Mucosa of gallbladder (tissue), 1 donor: ENCODE results near the gene VGLL3. TPM values are rescaled to one million over a fixed set of nuclear protein-coding genes. Genes with fewer than 3 reads are reported as not detected.
"Not testable (repeated sequence)": the region's sequence is repeated elsewhere in the genome, so short reads cannot be mapped to it uniquely, and the experiment has no call there.

Source experiments
- DNase-seq: peaks from one replicate; pipeline ENCODE4 v3.0.0-alpha.2; 2020; ENCODE audit warnings: low spot score
- total RNA-seq: library from RNA; stranded (reverse); gene quantifications from one replicate; pipeline ENCODE4 v1.2.1, GENCODE V29; 2021
- donor health status: DM: no; HTN: no; CAD: no.

The VGLL3 gene
- total RNA-seq: 39.2 TPM

GRCh38 chr3:86990734-86991481 lies at the start of gene VGLL3:
Gene VGLL3, minus strand, starts transcription at chr3:86991149. Its CDS starts 406 bp downstream, at chr3:86990743.
- DNase-seq: peak; percentile 65

- DNase-seq: no peak
Observed at GRCh38 chr3:87037652-87038051, 46.7 kb upstream of the VGLL3 start.

- no peak for DNase-seq
Observed at GRCh38 chr3:87036671-87037070, 45.7 kb upstream of the VGLL3 start.

- no peak for DNase-seq
Observed at GRCh38 chr3:87035339-87035738, 44.4 kb upstream of the VGLL3 start.

- DNase-seq: no peak
Observed at GRCh38 chr3:87033205-87033604, 42.3 kb upstream of the VGLL3 start.

GRCh38 chr3:87025661-87026645 lies 35.0 kb upstream of the VGLL3 start:
- no peak for DNase-seq

- not testable (repeated sequence) for DNase-seq
Observed at GRCh38 chr3:87017370-87017769, 26.4 kb upstream of the VGLL3 start.

GRCh38 chr3:87009271-87009670 lies 18.3 kb upstream of the VGLL3 start:
- DNase-seq: no peak

- DNase-seq: no peak
Observed at GRCh38 chr3:87006844-87007439, 16.0 kb upstream of the VGLL3 start.

- DNase-seq: no peak
Observed at GRCh38 chr3:87004883-87005282, 13.9 kb upstream of the VGLL3 start.

GRCh38 chr3:87002346-87002745 lies 11.4 kb upstream of the VGLL3 start:
- DNase-seq: no peak

GRCh38 chr3:87001473-87002098 lies 10.6 kb upstream of the VGLL3 start:
- no peak for DNase-seq

GRCh38 chr3:87000940-87001339 lies 10.0 kb upstream of the VGLL3 start:
- DNase-seq: no peak

GRCh38 chr3:86998569-86998968 lies 7.6 kb upstream of the VGLL3 start:
- no peak for DNase-seq

- DNase-seq: no peak
Observed at GRCh38 chr3:86996261-86996955, 5.5 kb upstream of the VGLL3 start.

GRCh38 chr3:86995537-86995936 lies 4.6 kb upstream of the VGLL3 start:
- no peak for DNase-seq

- no peak for DNase-seq
Observed at GRCh38 chr3:86993704-86994103, 2.8 kb upstream of the VGLL3 start.

- no peak for DNase-seq
Observed at GRCh38 chr3:86991840-86992435, 989 bp upstream of the VGLL3 start.

GRCh38 chr3:86991482-86991815 lies 500 bp upstream of the VGLL3 start:
- no peak for DNase-seq

- no peak for DNase-seq
Observed at GRCh38 chr3:86990012-86990733, 776 bp downstream of the VGLL3 start.
